Esophagus muscularis mucosa (tissue), 3 donors: Measurements from ENCODE around the gene CCDC188.

Experiments used
- EP300 ChIP-seq: sonication (generic); formaldehyde crosslinking; IDR thresholded peaks from one replicate; pipeline ENCODE4 v1.6.1; 2017; ENCODE audit warnings: antibody characterized with exemption
- TF ChIP-seq, protein P1 (sequence below), 3 experiments: fragments of 200-600 bp in 2 of 3; fragments of 450-650 bp in 1 of 3; sonication (generic) in 2 of 3; IDR thresholded peaks; one replicate each; pipeline ENCODE4 v1.5.1; 2017 to 2019; ENCODE audit warnings: antibody characterized with exemption in 3 of 3, mild to moderate bottlenecking in 2 of 3, moderate library complexity in 1 of 3

DNA sequence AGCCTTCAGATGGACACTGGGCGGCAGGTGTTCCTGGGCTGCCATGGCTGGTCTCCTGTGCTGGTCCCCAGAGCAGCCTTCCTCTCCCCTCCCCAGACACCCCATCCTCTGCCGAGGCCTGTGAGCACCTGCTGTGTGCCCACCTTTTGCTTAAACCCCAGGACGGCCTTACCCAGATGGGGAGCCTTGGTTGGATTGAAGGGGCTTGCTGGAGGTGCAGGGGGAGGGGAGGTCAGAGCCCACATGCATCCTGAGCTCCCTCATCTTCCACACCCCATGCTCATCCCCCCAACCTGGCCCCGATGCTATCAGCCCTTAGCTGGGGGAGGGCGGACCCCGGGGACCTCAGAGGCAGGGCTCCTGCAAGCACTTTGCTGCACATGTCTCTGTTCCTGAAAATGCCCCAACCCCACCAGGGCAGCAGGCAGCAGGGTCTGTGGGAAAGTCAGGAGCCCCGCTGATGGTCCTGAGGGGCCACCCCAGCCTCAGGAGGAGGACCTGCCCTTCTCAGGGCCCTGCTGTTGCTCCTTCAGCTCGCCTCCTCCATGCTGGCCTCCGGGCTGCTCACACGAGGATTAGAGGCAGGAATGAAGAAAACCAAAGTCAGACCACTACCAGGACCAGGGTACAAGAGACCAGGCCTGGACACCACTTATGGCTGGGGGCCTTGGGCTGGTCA, 41.6 kb upstream of the CCDC188 start:
- TF ChIP-seq, protein P1, sequence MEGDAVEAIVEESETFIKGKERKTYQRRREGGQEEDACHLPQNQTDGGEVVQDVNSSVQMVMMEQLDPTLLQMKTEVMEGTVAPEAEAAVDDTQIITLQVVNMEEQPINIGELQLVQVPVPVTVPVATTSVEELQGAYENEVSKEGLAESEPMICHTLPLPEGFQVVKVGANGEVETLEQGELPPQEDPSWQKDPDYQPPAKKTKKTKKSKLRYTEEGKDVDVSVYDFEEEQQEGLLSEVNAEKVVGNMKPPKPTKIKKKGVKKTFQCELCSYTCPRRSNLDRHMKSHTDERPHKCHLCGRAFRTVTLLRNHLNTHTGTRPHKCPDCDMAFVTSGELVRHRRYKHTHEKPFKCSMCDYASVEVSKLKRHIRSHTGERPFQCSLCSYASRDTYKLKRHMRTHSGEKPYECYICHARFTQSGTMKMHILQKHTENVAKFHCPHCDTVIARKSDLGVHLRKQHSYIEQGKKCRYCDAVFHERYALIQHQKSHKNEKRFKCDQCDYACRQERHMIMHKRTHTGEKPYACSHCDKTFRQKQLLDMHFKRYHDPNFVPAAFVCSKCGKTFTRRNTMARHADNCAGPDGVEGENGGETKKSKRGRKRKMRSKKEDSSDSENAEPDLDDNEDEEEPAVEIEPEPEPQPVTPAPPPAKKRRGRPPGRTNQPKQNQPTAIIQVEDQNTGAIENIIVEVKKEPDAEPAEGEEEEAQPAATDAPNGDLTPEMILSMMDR (IDR thresholded peaks at IDR 0.05), result no peak
- no peak for TF ChIP-seq EP300
